Stromal cell of bone marrow (primary cell): Measurements from ENCODE around the gene CLEC7A.

Experiments used
- DNase-seq: peaks from one replicate; pipeline ENCODE4 v3.0.0-alpha.2; 2012; ENCODE audit warnings: low read depth

Gene CLEC7A

GRCh38 chr12:10130042-10130441 is at the start of gene CLEC7A:
TSS of gene CLEC7A (minus strand) at chr12:10130199. CDS start at chr12:10130082, 117 bp downstream.
- no peak for DNase-seq

GRCh38 chr12:10179776-10180181 is 49.8 kb upstream of the CLEC7A start:
- no peak for DNase-seq

- DNase-seq: no peak
These were observed 48.8 kb upstream of the CLEC7A start, which contains the start of gene TMEM52B for GRCh38 chr12:10178821-10179220. TSS of gene TMEM52B (plus strand) at chr12:10179032. CDS start at chr12:10179575, 543 bp downstream.

- no peak for DNase-seq
These were observed 46.0 kb upstream of the CLEC7A start for GRCh38 chr12:10175846-10176636.

- DNase-seq: no peak
These were observed 45.1 kb upstream of the CLEC7A start for GRCh38 chr12:10174986-10175614.

- DNase-seq: no peak
These were observed 42.2 kb upstream of the CLEC7A start, which contains the start of gene OLR1 for GRCh38 chr12:10171973-10172728. TSS of gene OLR1 (minus strand) at chr12:10172132. CDS start at chr12:10172077, 55 bp downstream.

- no peak for DNase-seq
These were observed 40.2 kb upstream of the CLEC7A start for GRCh38 chr12:10170216-10170615.

GRCh38 chr12:10169104-10169503 is 39.1 kb upstream of the CLEC7A start:
- no peak for DNase-seq

- DNase-seq: no peak
These were observed 37.6 kb upstream of the CLEC7A start for GRCh38 chr12:10167599-10167998.

- DNase-seq: no peak
These were observed 35.4 kb upstream of the CLEC7A start for GRCh38 chr12:10165421-10165820.

- no peak for DNase-seq
These were observed 33.1 kb upstream of the CLEC7A start for GRCh38 chr12:10163084-10163483.

- no peak for DNase-seq
These were observed 30.8 kb upstream of the CLEC7A start for GRCh38 chr12:10160617-10161385.

- no peak for DNase-seq
These were observed 29.3 kb upstream of the CLEC7A start for GRCh38 chr12:10159280-10159679.

GRCh38 chr12:10158406-10158805 is 28.4 kb upstream of the CLEC7A start:
- no peak for DNase-seq

- DNase-seq: no peak
These were observed 26.0 kb upstream of the CLEC7A start for GRCh38 chr12:10155966-10156365.

GRCh38 chr12:10154145-10154496 is 24.1 kb upstream of the CLEC7A start:
- DNase-seq: no peak

GRCh38 chr12:10153271-10154144 is 23.5 kb upstream of the CLEC7A start:
- DNase-seq: peak; percentile 47

GRCh38 chr12:10151621-10152020 is 21.6 kb upstream of the CLEC7A start:
- DNase-seq: no peak

- DNase-seq: no peak
These were observed 17.9 kb upstream of the CLEC7A start for GRCh38 chr12:10147714-10148403.

GRCh38 chr12:10142976-10143589 is 13.1 kb upstream of the CLEC7A start:
- DNase-seq: no peak
